ENCODE results near the gene ELK4. TPM values are rescaled to one million over a fixed set of nuclear protein-coding genes. Genes with fewer than 3 reads are reported as not detected.

Gene ELK4
- total RNA-seq, 1 experiment from 2014 or later, result 39.0 TPM

GRCh38 chr1:205626216-205626615 is 5.6 kb downstream of the ELK4 start:
- TF ChIP-seq CREM (CRISPR knock-in tag; IDR thresholded peaks at IDR 0.05) (no peak), ETV6 (CRISPR knock-in tag; IDR thresholded peaks at IDR 0.05) (no peak), ZNF396 (CRISPR knock-in tag; IDR thresholded peaks at IDR 0.05; ENCODE audit: borderline replicate concordance) (no peak), ATF3 (CRISPR knock-in tag; conservative IDR thresholded peaks at IDR 0.05) (no peak), CDX4 (CRISPR knock-in tag; IDR thresholded peaks at IDR 0.05; ENCODE audit: borderline replicate concordance) (no peak), KAT7 (CRISPR knock-in tag; IDR thresholded peaks at IDR 0.05; ENCODE audit: borderline replicate concordance) (no peak), NFATC4 (CRISPR knock-in tag; IDR thresholded peaks at IDR 0.05) (no peak), MYBL2 (CRISPR knock-in tag; IDR thresholded peaks at IDR 0.05) (no peak), E2F1 (CRISPR knock-in tag; IDR thresholded peaks at IDR 0.05) (no peak), MLX (CRISPR knock-in tag; IDR thresholded peaks at IDR 0.05) (no peak), HMGA2 (CRISPR knock-in tag; IDR thresholded peaks at IDR 0.05) (no peak), ELF4 (CRISPR knock-in tag; IDR thresholded peaks at IDR 0.05; ENCODE audit: low read depth) (no peak), CREB1 (CRISPR knock-in tag; IDR thresholded peaks at IDR 0.05) (no peak), E2F5 (CRISPR knock-in tag; IDR thresholded peaks at IDR 0.05) (no peak), RELA (CRISPR knock-in tag; IDR thresholded peaks at IDR 0.05; ENCODE audit: borderline replicate concordance) (no peak)
- peaks cover 35% of the 10 kb centered on the region for H3K4me1 Mint-ChIP-seq
- POLR2A ChIA-PET, result no interaction called here
- CTCF ChIA-PET, result interaction anchor here (1.1 kb wide), 2 partner anchors 33 to 34 kb away, joined by 3 to 4 read pairs; no protein-coding TSS in a partner anchor
- DNase-seq (ENCODE audit: low spot score), result no peak
- no peaks in the 10 kb centered on the region for H3K27me3 Mint-ChIP-seq (ENCODE audit: low read depth)
- H3K4me3 Mint-ChIP-seq, result no peak overlapping the region
- H3K27ac Mint-ChIP-seq, result peak overlapping the region; percentile 93
- no peak for ATAC-seq
- no peaks in the 10 kb centered on the region for H3K9me3 Mint-ChIP-seq
- peaks cover 20% of the 10 kb centered on the region for H3K36me3 Mint-ChIP-seq

GRCh38 chr1:205623646-205624045 is 8.2 kb downstream of the ELK4 start:
- ChIA-PET CTCF (interaction anchor here (1.0 to 2.2 kb wide), 4 partner anchors 10 to 35 kb away, joined by 3 to 6 read pairs (median 5); no protein-coding TSS in a partner anchor), POLR2A (no interaction called here)
- no peak for ATAC-seq
- H3K27me3 Mint-ChIP-seq (ENCODE audit: low read depth), result no peaks in the 10 kb centered on the region
- H3K27ac Mint-ChIP-seq, result no peak overlapping the region; the same call in 1 of the 2 replicates
- H3K4me3 Mint-ChIP-seq, result no peak overlapping the region
- no peak for TF ChIP-seq ZNF671 (CRISPR knock-in tag; IDR thresholded peaks at IDR 0.05)
- no peak for TF ChIP-seq PREB (CRISPR knock-in tag; IDR thresholded peaks at IDR 0.05; ENCODE audit: borderline replicate concordance)
- TF ChIP-seq ESRRA (CRISPR knock-in tag; IDR thresholded peaks at IDR 0.05; ENCODE audit: borderline replicate concordance), result no peak
- TF ChIP-seq ARID4B (CRISPR knock-in tag; IDR thresholded peaks at IDR 0.05; ENCODE audit: borderline replicate concordance), result no peak
- TF ChIP-seq USF2 (CRISPR knock-in tag; IDR thresholded peaks at IDR 0.05), result no peak
- no peak for TF ChIP-seq JUN (CRISPR knock-in tag; IDR thresholded peaks at IDR 0.05)
- TF ChIP-seq FOXJ3 (CRISPR knock-in tag; IDR thresholded peaks at IDR 0.05; ENCODE audit: borderline replicate concordance), result no peak
- no peak for TF ChIP-seq JAZF1 (CRISPR knock-in tag; IDR thresholded peaks at IDR 0.05)
- no peak for TF ChIP-seq TEAD4 (CRISPR knock-in tag; IDR thresholded peaks at IDR 0.05)
- no peak for TF ChIP-seq NFYB (CRISPR knock-in tag; conservative IDR thresholded peaks at IDR 0.05; ENCODE audit: low read depth)
- TF ChIP-seq FOXP1 (CRISPR knock-in tag; IDR thresholded peaks at IDR 0.05; ENCODE audit: borderline replicate concordance), result no peak
- H3K9me3 Mint-ChIP-seq, result no peaks in the 10 kb centered on the region
- peaks cover 38% of the 10 kb centered on the region for H3K36me3 Mint-ChIP-seq
- H3K4me1 Mint-ChIP-seq, result peaks cover 21% of the 10 kb centered on the region
- DNase-seq (ENCODE audit: low spot score), result no peak

Data from WTC11 (cell line).